GM21381 (cell line): ENCODE data around the gene NLRP3.
A peak's percentile ranks its signal among the peaks of the same experiment; 100 is the strongest.
"Not testable (repeated sequence)": the region's sequence is repeated elsewhere in the genome, so short reads cannot be mapped to it uniquely, and the experiment has no call there.

Experiments used
- ATAC-seq: cut with Tn5 transposase; IDR thresholded peaks from one replicate; pipeline ENCODE4 v1.9.1; 2021; ENCODE audit warnings: mild to moderate bottlenecking, moderate library complexity; ENCODE audit not compliant: unreplicated experiment

The NLRP3 gene

DNA sequence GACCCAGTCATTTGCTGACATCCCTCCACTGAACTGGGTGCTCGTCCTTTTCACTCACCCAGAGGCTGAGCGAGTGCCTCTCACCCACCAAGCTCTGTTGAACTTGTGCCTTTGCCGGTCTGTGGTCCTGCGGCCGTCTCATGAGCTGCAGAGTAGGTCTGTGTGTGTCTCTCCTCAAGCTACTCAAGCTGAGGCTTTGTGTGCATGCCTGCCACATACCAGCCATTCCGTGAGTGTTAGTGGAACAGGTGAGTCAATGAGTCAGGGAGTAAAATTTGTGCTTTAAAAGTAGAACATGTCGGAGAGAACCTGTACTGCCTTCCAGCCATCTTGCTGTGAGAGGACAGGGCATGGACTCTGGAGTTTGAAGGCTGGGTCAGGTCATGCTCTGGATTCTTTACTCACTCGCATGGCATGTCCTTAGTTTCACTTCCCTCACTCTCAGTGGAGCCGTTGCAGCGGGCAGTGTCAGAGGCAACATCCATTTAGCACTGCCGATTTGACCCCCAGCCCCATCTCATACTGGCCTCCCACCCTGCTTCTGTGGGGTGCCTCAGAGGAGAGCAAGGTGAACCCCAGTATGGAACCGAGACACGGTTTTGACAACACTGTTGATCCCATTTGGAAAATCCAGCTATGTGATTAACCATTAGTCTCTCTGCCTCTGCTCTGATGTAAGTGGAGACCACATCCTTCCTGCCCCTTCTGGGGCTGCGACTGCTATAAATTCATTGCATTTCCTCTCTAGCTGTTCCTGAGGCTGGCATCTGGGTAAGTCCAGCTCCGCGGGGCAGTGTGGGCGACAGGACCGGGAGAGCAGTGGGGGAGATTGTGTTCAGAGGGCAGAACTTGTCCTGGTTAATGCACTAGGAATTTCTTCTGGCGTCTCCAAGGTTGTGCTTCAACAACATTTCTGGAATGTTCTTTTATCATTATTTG, at the start of gene NLRP3:
NLRP3 (plus strand) TSS at position 751 of the 939 bp plus-strand sequence. CDS start 2,628 bp downstream, outside the sequence.
- peak; percentile 66 for ATAC-seq

DNA sequence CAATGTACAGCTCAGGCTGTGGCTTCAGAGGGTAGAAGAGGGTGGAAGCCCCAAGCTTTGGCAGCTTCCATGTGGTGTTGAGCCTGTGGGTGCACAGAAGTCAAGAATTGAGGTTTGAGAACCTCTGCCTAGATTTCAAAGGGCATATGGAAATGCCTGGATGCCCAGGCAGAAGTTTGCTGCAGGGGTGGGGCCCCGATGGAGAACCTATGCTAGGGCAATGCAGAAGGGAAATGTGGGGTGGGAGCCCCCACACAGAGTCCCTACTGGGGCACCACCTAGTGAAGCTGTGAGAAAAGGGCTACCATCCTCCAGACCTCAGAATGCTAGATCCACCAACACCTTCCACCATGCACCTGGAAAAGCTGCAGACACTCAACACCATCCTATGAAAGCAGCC, 49.6 kb upstream of the NLRP3 start:
- ATAC-seq, result not testable (repeated sequence)

DNA sequence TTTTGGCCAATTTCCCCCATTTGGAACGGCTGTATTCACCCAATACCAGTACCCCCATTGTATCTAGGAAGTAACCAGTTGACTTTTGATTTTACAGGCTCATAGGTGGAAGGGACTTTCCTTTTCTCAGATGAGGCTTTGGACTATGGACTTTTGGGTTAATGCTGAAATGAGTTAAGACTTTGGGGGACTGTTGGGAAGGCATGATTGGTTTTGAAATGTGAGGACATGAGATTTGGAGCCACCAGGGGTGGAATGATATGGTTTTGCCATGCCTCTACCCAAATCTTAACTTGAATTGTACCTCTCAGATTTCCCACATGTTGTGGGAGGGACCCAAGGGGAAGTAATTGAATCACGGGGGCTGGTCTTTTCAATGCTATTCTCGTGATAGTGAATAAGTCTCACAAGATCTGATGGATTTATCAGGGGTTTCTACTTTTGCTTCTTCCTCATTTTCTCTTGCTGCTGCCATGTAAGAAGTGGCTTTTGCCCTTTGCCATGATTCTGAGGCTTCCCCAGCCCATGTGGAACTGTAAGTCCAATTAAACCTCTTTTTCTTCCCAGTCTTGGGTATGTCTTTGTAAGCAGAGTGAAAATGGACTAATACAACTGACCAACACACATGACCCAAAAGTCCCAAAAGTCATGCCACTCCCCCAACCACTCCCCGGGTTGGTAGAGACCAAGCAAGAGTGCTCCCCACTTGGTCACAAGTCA, 48.9 kb upstream of the NLRP3 start:
- ATAC-seq, result no peak

DNA sequence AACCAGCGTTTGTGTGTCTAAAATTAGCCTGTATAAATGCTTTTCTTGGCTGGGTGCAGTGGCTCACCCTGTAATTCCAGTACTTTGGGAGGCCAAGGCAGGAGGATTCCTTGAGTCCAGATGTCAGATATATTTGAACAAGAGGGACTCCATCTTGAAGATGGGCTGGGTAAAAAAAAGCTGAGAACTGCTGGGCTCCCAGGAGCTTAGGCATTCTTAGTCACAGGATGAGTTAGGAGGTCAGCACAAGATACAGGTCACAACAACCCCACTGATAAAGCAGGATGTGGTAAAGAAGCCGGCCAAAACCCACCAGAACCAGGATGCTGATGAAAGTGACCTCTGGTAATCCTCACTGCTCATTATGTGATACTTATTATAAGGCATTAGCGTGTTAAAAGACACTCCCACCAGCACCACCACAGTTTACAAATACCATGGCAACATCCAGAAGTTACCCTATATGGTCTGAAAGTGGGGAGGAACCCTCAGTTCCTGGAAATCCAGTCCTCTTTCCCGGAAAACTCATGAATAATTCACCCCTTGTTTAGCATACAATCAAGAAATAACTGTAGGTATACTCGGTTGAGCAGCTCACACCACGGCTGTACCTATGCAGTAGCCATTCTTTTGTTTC, 48.1 kb upstream of the NLRP3 start:
- ATAC-seq, result no peak

DNA sequence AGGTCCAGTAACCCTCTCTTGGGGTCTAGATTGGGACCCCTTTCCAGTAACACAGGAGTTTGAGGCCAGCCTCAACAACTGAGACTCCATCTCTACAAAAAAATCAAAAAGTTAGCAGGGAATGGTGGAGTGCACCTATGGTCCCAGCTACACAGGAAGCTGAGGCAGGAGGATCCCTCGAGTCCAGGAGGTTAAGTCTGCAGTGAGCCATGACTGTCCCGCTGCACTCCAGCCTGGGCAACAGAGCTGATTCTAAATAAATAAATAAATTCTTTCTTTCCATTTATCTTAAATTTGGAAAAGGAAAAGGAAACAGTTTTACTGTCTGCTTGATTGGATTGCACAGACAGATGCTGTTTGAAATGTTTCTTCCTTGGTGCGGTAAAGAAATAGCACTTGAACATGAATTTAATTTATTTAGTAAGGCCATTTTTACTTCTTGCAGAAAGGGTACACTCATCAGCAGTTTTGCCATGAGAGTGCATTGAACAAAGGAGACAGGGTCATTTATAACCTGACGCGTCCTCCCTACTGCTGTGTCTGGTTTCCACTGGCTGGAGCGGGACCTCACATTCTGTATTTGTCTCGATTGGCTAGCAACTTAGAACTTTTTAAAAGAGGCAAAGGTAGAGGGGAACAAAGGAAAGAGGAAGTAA, 47.4 kb upstream of the NLRP3 start:
- ATAC-seq, result no peak

DNA sequence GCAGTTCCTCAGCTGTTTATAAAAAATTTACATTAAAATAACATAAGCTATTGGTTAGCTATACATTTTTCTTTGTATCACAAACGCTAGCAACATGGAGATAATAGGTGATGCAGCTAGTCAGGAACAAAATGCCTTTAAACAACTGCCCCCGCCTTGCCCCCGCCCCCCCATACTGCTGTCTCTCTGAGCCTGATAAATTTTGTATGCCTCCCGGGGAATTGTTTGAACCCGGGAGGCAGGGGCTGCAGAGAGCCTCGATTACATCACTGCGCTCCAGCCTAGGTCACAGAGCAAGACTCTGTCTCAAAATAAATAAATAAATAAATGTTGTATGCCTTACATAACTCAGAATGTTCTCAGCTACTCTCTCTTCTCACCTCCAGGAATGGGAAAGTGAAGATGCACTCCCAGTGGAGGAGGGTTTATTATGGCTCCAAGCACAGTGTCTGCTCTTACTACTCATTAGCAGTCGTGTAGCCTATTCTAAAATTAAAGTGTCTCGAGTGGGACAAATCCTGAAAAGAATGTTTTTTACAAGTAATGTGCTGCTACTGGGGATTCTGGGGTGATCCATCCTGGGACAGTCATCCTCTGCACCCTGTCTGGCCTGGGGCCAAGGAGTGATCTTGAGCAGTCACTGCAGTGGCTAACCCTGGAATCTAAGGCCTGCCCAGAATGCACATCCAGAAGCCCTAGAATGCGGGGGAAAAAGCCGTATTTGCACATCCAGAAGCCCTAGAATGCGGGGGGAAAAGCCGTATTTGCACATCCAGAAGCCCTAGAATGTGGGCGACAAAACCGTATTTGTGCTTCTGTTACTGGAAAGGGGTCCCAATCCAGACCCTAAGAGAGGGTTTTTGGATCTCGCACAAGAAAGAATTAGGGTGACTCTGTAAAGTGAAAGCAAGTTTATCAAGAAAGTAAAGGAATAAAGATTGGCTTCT, 44.9 kb upstream of the NLRP3 start:
- no peak for ATAC-seq

DNA sequence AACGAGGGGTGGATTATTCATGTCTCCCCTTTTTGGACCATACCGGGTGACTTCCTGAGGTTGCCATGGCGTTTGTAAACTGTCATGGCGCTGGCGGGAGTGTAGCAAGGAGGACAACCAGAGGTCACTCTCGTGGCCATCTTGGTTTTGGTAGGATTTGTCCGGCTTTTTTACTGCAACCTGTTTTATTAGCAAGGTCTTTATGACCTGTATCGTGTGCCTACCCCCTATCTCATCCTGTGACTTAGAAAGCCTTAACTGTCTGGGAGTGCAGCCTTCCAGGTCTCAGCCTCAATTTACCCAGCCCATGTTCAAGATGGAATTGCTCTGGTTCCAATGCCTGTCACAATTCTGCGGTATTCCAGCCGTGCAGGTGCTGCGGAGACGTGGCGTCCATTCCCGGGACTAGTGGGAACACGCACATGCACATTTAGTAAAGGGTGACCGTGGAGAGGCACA, 44.1 kb upstream of the NLRP3 start:
- no peak for ATAC-seq

DNA sequence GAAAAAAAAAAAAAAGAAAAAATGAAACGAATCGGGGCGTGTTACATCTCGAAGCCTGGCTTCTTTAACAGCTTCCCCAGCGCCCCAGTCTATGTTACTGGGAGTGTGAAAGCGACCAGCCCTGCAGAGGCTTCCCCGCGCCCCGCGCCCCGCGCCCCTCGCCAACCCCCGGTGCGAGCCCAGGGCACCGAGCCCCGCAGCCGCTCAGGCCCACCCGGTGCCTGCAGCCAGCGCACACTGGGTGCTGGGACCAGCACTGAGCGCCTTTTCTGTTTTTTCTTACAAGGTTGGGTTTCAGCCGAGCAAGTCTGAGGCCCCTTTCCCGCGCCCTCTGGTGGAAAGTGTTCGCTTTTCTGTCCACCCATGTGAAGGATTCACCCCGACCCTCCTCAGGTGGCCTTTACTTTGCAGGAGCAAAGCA, 42.2 kb upstream of the NLRP3 start:
- ATAC-seq, result no peak

DNA sequence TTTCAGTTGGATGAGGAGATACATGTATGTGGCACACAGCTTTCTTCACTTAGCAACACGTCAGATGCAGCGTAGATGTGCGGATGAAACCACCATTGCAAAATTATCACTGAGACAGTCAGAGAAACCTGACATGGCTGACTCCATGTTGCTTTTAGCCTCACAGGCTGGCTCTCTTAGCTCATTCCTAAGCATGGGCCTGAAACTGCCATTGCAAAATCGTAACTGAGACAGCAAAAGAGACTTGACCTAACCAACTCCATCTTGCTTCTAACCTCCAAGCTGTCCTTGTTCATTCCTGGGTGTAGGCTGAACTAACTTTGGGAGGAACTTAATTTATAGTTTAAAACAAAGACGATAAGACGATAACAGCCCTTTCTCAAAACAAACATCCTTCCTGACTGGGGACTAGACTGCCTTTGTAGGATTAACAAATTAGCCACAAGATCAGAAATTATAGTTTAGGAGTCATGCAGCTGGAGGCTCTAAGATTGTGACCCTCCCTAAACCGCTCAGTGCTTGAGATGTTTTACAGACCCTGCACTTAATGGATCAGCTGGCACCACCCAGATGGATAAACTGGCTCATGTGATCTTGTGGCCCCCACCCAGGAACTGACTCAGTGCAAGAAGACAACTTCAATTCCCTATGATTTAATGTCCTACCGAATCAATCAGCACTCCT, 41.2 kb upstream of the NLRP3 start:
- ATAC-seq, result not testable (repeated sequence)

DNA sequence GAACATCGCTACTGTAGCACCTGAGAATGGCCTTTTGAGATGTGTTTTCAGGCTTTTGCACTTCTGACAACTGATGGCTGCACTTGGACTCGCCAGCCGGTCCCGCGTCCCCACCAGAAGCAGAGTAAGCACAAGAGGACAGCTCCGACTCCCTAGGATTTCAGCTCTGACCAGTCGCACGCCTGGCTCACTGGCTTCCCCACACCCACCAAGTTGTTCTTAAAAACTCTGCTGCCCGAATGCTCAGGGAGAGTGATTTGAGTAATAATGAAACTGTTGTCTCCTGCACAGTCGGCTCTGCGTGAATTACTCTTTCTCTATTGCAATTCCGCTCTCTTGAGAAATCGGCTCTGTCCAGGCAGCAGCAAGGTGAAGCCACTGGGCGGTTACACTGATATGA, 40.2 kb upstream of the NLRP3 start:
- no peak for ATAC-seq

DNA sequence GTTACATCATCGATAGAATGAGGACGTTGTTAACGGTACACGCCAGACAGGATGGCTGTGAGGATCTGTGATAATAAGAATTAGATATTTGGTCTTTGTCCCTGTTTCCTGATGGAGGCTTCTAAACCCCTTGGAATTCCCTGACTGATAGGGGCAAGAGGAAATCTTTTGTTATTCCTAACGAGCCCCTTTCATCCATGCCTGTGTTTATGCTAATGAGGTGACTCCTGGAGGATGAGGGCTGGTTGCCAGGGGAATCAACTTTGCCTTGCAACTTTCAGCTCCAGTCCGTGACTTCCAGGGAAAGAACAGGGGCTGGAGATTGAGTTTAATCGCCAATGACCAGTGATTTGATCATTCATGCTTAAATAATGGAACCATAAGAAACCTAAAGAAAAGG, 39.3 kb upstream of the NLRP3 start:
- no peak for ATAC-seq

DNA sequence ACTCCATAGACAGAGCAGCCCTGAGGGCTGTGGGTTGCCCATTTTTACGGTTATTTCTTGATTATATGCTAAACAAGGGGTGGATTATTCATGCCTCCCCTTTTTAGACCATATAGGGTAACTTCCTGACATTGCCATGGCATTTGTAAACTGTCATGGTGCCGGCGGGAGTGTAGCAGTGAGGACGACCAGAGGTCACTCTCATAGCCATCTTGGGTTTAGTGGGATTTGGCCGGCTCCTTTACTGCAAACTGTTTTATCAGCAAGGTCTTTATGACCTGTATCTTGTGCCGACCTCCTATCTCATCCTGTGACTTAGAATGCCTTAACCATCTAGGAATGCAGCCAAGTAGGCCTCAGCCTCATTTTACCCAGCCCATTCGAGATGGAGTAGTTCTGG, 38.3 kb upstream of the NLRP3 start:
- ATAC-seq, result not testable (repeated sequence)

DNA sequence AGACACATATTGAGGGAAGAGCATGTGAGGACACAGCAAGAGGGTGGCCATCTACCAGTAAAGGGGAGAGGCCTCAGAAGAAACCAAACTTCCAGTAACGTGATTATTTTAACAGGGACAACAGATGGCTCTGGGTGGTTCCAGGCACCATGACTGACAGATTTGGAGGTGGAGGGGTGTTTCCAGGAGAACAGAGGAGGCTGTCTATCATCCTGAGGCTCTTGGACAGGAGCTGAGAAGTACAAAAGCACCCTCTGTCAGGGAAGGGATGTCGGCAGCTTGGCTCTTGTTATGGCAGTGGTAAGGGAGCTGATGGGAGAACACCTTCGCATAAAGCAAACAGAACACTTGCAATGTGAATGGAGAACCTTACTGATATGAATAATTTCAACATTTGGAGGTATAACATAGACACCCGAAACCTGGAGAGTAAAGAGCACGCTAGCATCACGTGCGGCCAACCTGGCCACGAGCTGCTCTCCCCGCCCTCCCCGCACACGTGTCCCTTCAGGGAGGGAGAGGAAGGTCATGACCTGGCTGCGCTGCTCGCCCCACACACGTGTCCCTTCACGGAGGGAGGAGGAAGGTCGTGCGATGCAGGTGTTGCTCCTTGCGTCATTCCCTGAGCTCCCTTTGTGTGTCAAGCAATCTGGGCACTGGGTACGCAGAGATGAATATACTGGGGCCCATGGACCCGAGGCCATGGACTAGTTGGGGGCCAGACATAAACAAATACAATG, 37.5 kb upstream of the NLRP3 start:
- no peak for ATAC-seq

DNA sequence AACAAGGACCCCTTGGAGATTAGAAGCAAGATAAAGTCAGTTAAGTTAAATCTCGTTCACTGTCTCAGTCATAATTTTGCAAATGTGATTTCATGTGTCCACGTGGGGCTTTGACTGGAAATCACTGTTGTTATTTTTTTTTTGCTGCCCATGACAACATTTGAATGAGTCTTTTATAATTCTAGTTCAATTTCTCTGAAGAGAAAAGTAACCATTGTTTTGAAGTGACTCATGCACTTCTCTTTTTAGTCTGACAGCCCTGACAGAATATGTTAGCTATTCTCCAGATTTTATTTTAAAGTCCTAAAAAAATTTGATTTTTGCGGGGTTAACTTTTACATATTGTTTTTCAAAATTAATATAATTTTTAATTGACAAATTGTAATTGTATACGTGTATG, 30.7 kb upstream of the NLRP3 start:
- no peak for ATAC-seq

DNA sequence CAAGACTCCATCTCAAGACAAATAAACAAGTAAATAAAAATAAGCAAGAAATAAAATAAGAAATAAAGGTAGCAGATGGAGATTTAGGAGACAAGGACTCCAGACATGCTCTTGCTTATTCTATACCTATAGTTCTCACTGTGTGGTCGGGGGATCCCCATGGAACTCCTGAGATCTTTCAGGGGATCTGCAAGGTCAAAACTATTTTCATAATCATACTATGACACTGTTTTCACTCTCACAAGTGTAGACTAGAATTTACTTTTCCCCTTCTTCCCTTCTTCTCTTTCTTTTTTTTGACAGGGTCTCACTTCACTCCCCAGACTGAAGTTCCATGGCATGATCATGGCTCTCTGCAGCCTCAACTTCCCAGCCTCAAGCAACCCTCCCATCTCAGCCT, 29.8 kb upstream of the NLRP3 start:
- no peak for ATAC-seq

DNA sequence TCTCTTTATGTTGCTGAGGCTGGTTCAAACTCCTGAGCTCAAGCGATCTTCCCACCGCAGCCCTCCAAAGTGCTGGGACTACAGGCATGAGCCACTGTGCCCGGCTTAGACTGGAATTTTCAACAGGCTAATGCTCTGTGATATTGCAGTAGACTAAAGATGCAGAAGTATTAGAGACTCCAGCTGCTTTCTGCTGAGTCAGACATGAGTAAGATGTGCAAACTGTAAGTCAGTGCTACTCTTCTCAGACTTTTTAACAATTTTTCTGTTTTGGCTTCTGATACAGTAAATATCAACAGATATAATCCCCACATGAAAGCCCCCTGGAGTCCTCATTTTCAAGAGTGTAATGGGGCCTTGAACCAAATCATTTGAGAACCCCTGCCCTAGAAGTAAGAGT, 29.3 kb upstream of the NLRP3 start:
- ATAC-seq, result no peak

DNA sequence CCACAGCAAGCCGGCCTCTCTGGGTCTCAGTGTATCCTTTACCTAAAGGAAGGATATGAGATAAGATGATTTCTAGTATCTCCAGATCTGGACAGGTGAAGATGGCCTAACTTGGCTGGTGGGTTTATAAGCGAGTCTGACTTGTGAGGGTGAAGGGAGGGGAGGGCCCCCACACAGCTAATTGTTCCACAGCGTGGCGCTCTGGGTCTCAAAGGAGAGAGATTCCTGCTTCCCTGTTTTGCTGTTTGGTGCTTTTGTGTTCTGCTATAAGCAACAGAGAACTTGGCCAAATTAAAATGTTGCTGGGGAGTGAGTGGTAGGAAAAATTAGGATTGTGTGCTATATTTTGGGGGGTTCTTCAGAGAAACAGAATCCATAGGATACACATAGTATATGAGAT, 28.9 kb upstream of the NLRP3 start:
- ATAC-seq, result no peak

DNA sequence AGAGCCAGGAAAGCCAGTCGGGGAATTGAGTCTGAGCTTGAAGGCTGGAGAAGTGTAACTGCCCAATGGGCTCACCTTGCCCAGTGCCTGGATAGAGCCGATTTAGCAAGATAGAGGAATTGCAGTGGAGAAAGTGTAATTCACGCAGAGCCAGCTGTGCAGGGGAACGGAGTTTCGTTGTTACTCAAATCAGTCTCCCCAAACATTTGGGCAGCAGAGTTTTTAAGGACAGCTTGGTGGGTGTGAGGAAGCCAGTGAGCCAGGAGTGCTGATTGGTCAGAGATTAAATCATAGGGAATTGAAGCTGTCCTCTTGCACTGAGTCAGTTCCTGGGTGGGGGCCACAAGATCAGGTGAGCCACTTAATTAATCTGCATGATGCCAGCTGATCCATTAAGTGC, 28.4 kb upstream of the NLRP3 start:
- no peak for ATAC-seq
